ENCODE measurements around the gene MAPK8IP3. TPM values are rescaled to one million over a fixed set of nuclear protein-coding genes. Genes with fewer than 3 reads are reported as not detected.

MAPK8IP3 gene
- total RNA-seq, 2 donors from 2014 or later = 44.0 to 62.6 TPM

GRCh38 chr16:1734816-1735215 lies 28.8 kb downstream of the MAPK8IP3 start:
- Histone ChIP-seq H3K9ac (ENCODE audit: low read depth in 2 of 2, low read length in 2 of 2) (no peak overlapping the region), H3K9me3 (no peaks in the 10 kb centered on the region), H3K27me3 (no peaks in the 10 kb centered on the region), H3K4me3 (no peak overlapping the region), H3K4me1 (no peaks in the 10 kb centered on the region), H3K27ac (no peak overlapping the region), H3K36me3 (no peaks in the 10 kb centered on the region)
- no peak for DNase-seq
- TF ChIP-seq CTCF (IDR thresholded peaks at IDR 0.05) = no peak
- intact Hi-C loops (cut with DNase I) = no loop called here

- DNase-seq = no peak
- H3K36me3 ChIP-seq = no peaks in the 10 kb centered on the region
- H3K4me1 ChIP-seq = no peaks in the 10 kb centered on the region
- H3K27ac ChIP-seq = no peak overlapping the region
- H3K4me3 ChIP-seq = no peak overlapping the region
- H3K9me3 ChIP-seq = no peaks in the 10 kb centered on the region
- H3K9ac ChIP-seq (ENCODE audit: low read depth in 2 of 2, low read length in 2 of 2) = no peak overlapping the region
- H3K27me3 ChIP-seq = no peaks in the 10 kb centered on the region
- intact Hi-C loops (cut with DNase I) = no loop called here
- TF ChIP-seq CTCF (IDR thresholded peaks at IDR 0.05) = no peak
Measured at GRCh38 chr16:1740234-1740633, 34.2 kb downstream of the MAPK8IP3 start.

GRCh38 chr16:1740781-1741490 lies 34.9 kb downstream of the MAPK8IP3 start:
- no peaks in the 10 kb centered on the region for H3K27me3 ChIP-seq
- TF ChIP-seq CTCF (IDR thresholded peaks at IDR 0.05) = no peak
- no peak overlapping the region for H3K4me3 ChIP-seq
- no peak overlapping the region for H3K27ac ChIP-seq
- H3K9me3 ChIP-seq = no peaks in the 10 kb centered on the region
- no peaks in the 10 kb centered on the region for H3K36me3 ChIP-seq
- no peaks in the 10 kb centered on the region for H3K4me1 ChIP-seq
- no peak overlapping the region for H3K9ac ChIP-seq (ENCODE audit: low read depth in 2 of 2, low read length in 2 of 2)
- DNase-seq = no peak
- intact Hi-C loops (cut with DNase I) = no loop called here

DNA sequence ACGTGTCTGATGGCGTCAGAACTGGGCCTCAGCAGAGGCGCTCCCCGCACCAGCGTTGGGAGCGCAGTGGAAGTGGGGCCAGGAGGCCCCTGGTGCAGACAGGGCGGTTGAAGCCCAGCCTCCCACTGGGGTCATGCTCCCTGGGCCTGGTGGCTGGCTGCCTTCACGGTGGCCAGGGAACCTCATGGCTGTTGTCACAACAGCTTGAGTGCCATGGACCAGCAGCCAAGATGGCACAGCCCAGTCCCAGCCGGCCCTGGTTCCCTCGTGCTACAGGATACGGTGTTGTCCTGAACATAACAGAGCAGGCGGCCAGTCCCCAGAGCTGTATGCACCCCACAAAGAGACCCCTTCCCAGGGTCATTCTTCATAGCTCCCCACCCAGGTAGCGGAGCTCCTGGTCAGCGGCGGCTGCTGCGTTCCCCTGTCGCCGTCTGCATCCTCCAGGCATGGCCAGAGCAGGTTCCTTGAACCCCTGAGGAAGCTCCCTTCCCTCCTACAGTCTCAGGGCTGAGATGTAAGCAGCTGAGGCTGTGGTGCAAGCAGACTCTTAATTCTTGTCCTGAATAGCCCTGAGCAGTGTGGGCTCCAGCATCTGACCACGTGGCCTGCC lies 35.7 kb downstream of the MAPK8IP3 start:
- TF ChIP-seq CTCF (IDR thresholded peaks at IDR 0.05) = no peak
- H3K27ac ChIP-seq = no peak overlapping the region
- no peaks in the 10 kb centered on the region for H3K9me3 ChIP-seq
- no peaks in the 10 kb centered on the region for H3K36me3 ChIP-seq
- H3K9ac ChIP-seq (ENCODE audit: low read depth in 2 of 2, low read length in 2 of 2) = no peak overlapping the region
- no peak for DNase-seq
- intact Hi-C loops (cut with DNase I) = no loop called here
- H3K4me3 ChIP-seq = no peak overlapping the region
- H3K27me3 ChIP-seq = no peaks in the 10 kb centered on the region
- no peaks in the 10 kb centered on the region for H3K4me1 ChIP-seq

DNA sequence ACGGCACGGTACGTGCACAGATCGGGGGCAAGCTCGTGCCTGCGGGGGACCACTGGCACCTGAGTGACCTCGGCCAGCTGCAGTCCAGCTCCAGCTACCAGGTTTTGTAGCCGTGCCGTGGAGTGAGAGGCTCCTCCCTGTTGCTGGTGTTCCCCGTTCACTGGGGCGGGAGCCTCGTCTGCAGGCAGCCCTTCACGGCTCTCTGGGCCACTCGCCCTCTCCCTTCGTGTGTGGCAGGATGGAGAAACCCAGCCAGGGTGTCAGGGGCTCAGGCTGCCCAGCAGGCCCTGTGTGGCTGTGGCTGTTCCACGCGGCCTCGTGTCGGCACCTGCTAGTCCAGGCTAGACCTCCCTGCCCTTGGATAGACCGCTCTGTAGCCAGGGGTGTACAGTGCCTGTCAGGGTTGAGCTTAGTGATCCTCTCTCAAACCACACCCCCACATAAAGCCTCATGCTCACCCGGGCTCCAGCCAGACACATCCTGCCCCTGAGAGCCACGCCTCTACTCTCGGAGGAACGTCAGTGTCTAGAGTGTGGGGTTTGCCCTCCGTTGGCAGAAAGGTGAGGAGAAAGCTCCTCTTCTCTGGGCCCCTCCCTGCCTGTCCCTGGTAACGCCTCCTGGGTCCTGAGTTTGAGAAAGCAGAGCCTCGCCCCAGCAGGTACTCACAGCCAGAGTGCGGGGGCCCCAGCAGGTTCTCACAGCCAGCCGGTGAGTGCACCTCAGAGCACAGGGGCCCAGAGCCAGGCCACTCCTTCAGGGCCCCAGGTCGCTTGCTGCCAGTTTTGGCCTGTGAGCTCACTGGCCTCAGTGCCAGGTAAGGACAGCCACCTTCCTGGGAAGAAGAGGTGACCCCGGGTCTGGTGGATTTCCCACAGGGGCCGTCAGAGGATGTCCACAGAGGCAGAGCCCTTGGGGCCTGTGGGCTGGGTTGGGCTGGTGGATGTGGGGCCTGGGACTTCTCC lies 37.7 kb downstream of the MAPK8IP3 start:
- no peak overlapping the region for H3K9ac ChIP-seq (ENCODE audit: low read depth in 2 of 2, low read length in 2 of 2)

More for the DNA sequence above, 37.7 kb downstream of the MAPK8IP3 start:
- intact Hi-C loops (cut with DNase I) = no loop called here
- TF ChIP-seq CTCF (IDR thresholded peaks at IDR 0.05) = no peak
- no peaks in the 10 kb centered on the region for H3K9me3 ChIP-seq
- DNase-seq = no peak
- H3K4me3 ChIP-seq = no peak overlapping the region
- H3K27me3 ChIP-seq = no peaks in the 10 kb centered on the region
- no peaks in the 10 kb centered on the region for H3K36me3 ChIP-seq
- no peak overlapping the region for H3K27ac ChIP-seq
- H3K4me1 ChIP-seq = no peaks in the 10 kb centered on the region

Data from colonic mucosa (tissue), 4 donors.